ENCODE results near the gene CASZ1. TPM values are rescaled to one million over a fixed set of nuclear protein-coding genes. Genes with fewer than 3 reads are reported as not detected.

CASZ1 gene
- total RNA-seq, 1 experiment from 2014 or later = 11.7 TPM

- TF ChIP-seq ESRRA (CRISPR knock-in tag; IDR thresholded peaks at IDR 0.05; ENCODE audit: borderline replicate concordance) = no peak
- no peak for TF ChIP-seq ZNF532 (CRISPR knock-in tag; IDR thresholded peaks at IDR 0.05; ENCODE audit: borderline replicate concordance)
- TF ChIP-seq CREM (CRISPR knock-in tag; IDR thresholded peaks at IDR 0.05) = no peak
- no peak for TF ChIP-seq TEAD1 (CRISPR knock-in tag; IDR thresholded peaks at IDR 0.05)
- TF ChIP-seq ZNF138 (CRISPR knock-in tag; conservative IDR thresholded peaks at IDR 0.05) = no peak
- no peak for TF ChIP-seq USF2 (CRISPR knock-in tag; IDR thresholded peaks at IDR 0.05)
- no peak for TF ChIP-seq ZNF396 (CRISPR knock-in tag; IDR thresholded peaks at IDR 0.05; ENCODE audit: borderline replicate concordance)
- no peak for TF ChIP-seq FOXP1 (CRISPR knock-in tag; IDR thresholded peaks at IDR 0.05; ENCODE audit: borderline replicate concordance)
Observed at GRCh38 chr1:10764296-10764798, 32.1 kb downstream of the CASZ1 start (continued).

- peaks cover 12% of the 10 kb centered on the region for H3K4me1 Mint-ChIP-seq
- no peak overlapping the region for H3K4me3 Mint-ChIP-seq
- no peak for TF ChIP-seq PRRX2 (CRISPR knock-in tag; IDR thresholded peaks at IDR 0.05)
- TF ChIP-seq STAT6 (CRISPR knock-in tag; conservative IDR thresholded peaks at IDR 0.05; ENCODE audit: low read depth) = no peak
- TF ChIP-seq ZNF423 (CRISPR knock-in tag; IDR thresholded peaks at IDR 0.05) = no peak
- no peak for TF ChIP-seq NFYB (CRISPR knock-in tag; conservative IDR thresholded peaks at IDR 0.05; ENCODE audit: low read depth)
- no peak for TF ChIP-seq GABPB1 (CRISPR knock-in tag; IDR thresholded peaks at IDR 0.05)
- TF ChIP-seq E2F1 (CRISPR knock-in tag; IDR thresholded peaks at IDR 0.05) = no peak
- TF ChIP-seq SMAD3 (CRISPR knock-in tag; IDR thresholded peaks at IDR 0.05; ENCODE audit: borderline replicate concordance) = no peak
- TF ChIP-seq ATF2 (CRISPR knock-in tag; IDR thresholded peaks at IDR 0.05; ENCODE audit: borderline replicate concordance, low read depth) = no peak
- TF ChIP-seq PREB (CRISPR knock-in tag; IDR thresholded peaks at IDR 0.05; ENCODE audit: borderline replicate concordance) = no peak
- H3K27ac Mint-ChIP-seq = no peak overlapping the region
- no peaks in the 10 kb centered on the region for H3K36me3 Mint-ChIP-seq
- DNase-seq (ENCODE audit: low spot score) (no peak), ATAC-seq (no peak)
- no peaks in the 10 kb centered on the region for H3K9me3 Mint-ChIP-seq
- CTCF ChIA-PET = interaction anchor here (1.5 kb wide), 1 partner anchor 10 kb away, joined by 4 read pairs; no protein-coding TSS in a partner anchor
- POLR2A ChIA-PET = no interaction called here
- H3K27me3 Mint-ChIP-seq (ENCODE audit: low read depth) = no peaks in the 10 kb centered on the region
Observed at GRCh38 chr1:10762875-10763274, 33.6 kb downstream of the CASZ1 start.

Measured in WTC11 (cell line).